Right kidney (tissue), 1 donor: ENCODE results near the gene LINC01488.
A peak's percentile ranks its signal among the peaks of the same experiment; 100 is the strongest.

Experiments used
- DNase-seq: peaks from one replicate; pipeline ENCODE4 v3.0.0-alpha.2; 2016

Gene LINC01488

GRCh38 chr11:69463995-69464960 lies 17.2 kb upstream of the LINC01488 start:
- DNase-seq, result no peak

- no peak for DNase-seq
These were observed 16.0 kb upstream of the LINC01488 start for GRCh38 chr11:69465236-69466000.

GRCh38 chr11:69466039-69466438 lies 15.4 kb upstream of the LINC01488 start:
- DNase-seq, result no peak

- DNase-seq, result no peak
These were observed 14.3 kb upstream of the LINC01488 start for GRCh38 chr11:69467196-69467595.

- DNase-seq, result no peak
These were observed 13.8 kb upstream of the LINC01488 start for GRCh38 chr11:69467646-69468045.

- DNase-seq, result no peak
These were observed 13.2 kb upstream of the LINC01488 start for GRCh38 chr11:69468221-69468620.

- no peak for DNase-seq
These were observed 12.3 kb upstream of the LINC01488 start for GRCh38 chr11:69468911-69469885.

GRCh38 chr11:69470301-69470700 lies 11.2 kb upstream of the LINC01488 start:
- DNase-seq, result no peak

GRCh38 chr11:69470793-69471728 lies 10.4 kb upstream of the LINC01488 start:
- DNase-seq, result peak; percentile 70

- DNase-seq, result no peak
These were observed 9.5 kb upstream of the LINC01488 start for GRCh38 chr11:69471729-69472540.

- no peak for DNase-seq
These were observed 8.8 kb upstream of the LINC01488 start for GRCh38 chr11:69472541-69473275.

GRCh38 chr11:69473276-69473845 lies 8.1 kb upstream of the LINC01488 start:
- no peak for DNase-seq

GRCh38 chr11:69474736-69475135 lies 6.7 kb upstream of the LINC01488 start:
- DNase-seq, result no peak

GRCh38 chr11:69475141-69475865 lies 6.2 kb upstream of the LINC01488 start:
- DNase-seq, result no peak

GRCh38 chr11:69475866-69476471 lies 5.5 kb upstream of the LINC01488 start:
- no peak for DNase-seq

- DNase-seq, result no peak
These were observed 4.9 kb upstream of the LINC01488 start for GRCh38 chr11:69476509-69476961.

GRCh38 chr11:69477086-69477485 lies 4.4 kb upstream of the LINC01488 start:
- DNase-seq, result no peak
